Measurements from ENCODE around the gene ZNF445. TPM values are rescaled to one million over a fixed set of nuclear protein-coding genes. Genes with fewer than 3 reads are reported as not detected.
A peak's percentile ranks its signal among the peaks of the same experiment; 100 is the strongest.

Gene ZNF445
- total RNA-seq, result 10 to 100 TPM; 10.0 to 26.4 (median 16.8) TPM
- long read RNA-seq, donor 1, partial matches to known transcripts, result 0 of 6 reads
- long read RNA-seq, donor 1, other reads (novel, unspliced or antisense), result 5 of 6 reads
- long read RNA-seq, donor 2, partial matches to known transcripts, result 0 of 1 reads
- long read RNA-seq, donor 2, other reads (novel, unspliced or antisense), result 1 of 1 reads

DNA sequence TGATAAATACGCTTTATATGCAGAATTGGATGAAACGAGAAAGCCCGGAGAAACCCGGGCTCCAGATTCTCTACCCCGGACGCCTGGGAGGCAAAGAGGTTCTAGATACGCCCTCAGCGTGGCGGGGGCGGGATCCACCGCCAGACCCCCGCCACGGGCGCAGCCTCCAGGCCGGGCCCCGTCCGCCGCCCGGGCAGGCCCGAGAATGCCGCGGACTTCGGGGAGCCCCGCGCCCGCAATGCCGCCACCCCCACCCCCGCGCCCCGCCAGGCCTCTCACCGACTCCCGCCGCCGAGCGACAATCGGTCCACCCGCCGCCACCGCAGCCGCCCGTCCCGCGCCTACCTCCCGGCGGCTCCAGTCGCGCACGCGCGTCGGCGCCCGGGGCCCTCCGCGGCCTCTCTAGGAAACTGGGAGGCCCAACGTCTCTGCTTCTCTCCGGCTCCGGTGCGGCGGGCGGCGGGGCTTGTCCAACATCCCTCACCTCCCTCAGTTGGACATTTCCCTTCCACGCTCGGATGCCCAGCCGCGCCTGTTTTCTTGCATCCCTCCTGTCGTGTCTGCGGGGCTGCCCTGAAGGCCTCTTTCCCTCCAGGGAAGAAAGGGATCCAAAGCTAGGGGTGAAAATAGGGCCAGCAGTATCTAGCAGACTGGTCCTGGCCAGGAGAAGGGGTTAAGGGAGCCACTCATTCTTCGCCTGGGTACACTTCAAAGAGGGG is at the start of gene ZNF445:
Gene ZNF445, minus strand, starts transcription at position 359 of the 719 bp plus-strand sequence. CDS start 22,121 bp downstream, outside the sequence.
- DNase-seq, result peak; percentile 77 to 86 (median 85)
- peaks cover 2% of the 10 kb centered on the region for H3K4me1 ChIP-seq (ENCODE audit: low read depth)
- TF ChIP-seq, protein P1, sequence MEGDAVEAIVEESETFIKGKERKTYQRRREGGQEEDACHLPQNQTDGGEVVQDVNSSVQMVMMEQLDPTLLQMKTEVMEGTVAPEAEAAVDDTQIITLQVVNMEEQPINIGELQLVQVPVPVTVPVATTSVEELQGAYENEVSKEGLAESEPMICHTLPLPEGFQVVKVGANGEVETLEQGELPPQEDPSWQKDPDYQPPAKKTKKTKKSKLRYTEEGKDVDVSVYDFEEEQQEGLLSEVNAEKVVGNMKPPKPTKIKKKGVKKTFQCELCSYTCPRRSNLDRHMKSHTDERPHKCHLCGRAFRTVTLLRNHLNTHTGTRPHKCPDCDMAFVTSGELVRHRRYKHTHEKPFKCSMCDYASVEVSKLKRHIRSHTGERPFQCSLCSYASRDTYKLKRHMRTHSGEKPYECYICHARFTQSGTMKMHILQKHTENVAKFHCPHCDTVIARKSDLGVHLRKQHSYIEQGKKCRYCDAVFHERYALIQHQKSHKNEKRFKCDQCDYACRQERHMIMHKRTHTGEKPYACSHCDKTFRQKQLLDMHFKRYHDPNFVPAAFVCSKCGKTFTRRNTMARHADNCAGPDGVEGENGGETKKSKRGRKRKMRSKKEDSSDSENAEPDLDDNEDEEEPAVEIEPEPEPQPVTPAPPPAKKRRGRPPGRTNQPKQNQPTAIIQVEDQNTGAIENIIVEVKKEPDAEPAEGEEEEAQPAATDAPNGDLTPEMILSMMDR (IDR thresholded peaks at IDR 0.05), result no peak
- no peaks in the 10 kb centered on the region for H3K36me3 ChIP-seq (ENCODE audit: low read depth)
- intact Hi-C loops (cut with DNase I, micrococcal nuclease), result no loop called here
- peak; percentile 99 for ATAC-seq
- no peaks in the 10 kb centered on the region for H3K9me3 ChIP-seq
- H3K4me3 ChIP-seq, result peak within 1 kb of the TSS; percentile 61

DNA sequence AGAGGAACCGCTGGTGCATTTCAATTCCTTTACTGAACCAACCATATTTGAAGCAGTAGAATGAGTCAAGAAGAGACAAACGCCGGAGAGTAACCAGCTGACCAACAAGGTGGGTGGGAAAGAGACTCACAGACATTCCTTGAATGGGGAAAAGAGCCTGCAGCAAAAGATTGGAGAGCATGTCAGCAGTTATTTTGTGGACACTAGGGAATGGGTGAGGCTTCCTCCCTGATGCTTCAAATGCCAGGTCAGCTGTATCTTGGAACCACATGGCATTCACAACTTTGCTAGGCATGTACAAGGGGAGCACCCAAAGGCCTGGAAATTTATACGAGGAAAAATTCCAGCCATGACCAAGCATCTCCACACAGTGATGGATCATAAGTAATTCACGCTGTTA is 47.6 kb upstream of the ZNF445 start:
- TF ChIP-seq, protein P1 (IDR thresholded peaks at IDR 0.05), result no peak
- Histone ChIP-seq H3K4me1 (ENCODE audit: low read depth) (no peaks in the 10 kb centered on the region), H3K9me3 (no peaks in the 10 kb centered on the region), H3K36me3 (ENCODE audit: low read depth) (no peaks in the 10 kb centered on the region), H3K4me3 (no peak overlapping the region)
- DNase-seq (no peak), ATAC-seq (no peak)
- intact Hi-C loops (cut with DNase I, micrococcal nuclease), result no loop called here

- H3K4me1 ChIP-seq (ENCODE audit: low read depth), result no peaks in the 10 kb centered on the region
- H3K36me3 ChIP-seq (ENCODE audit: low read depth), result no peaks in the 10 kb centered on the region
- intact Hi-C loops (cut with DNase I, micrococcal nuclease), result no loop called here
- DNase-seq (no peak), ATAC-seq (no peak)
- TF ChIP-seq, protein P1 (IDR thresholded peaks at IDR 0.05), result no peak
- no peak overlapping the region for H3K4me3 ChIP-seq
- H3K9me3 ChIP-seq, result no peaks in the 10 kb centered on the region
Measured at GRCh38 chr3:44522494-44522933, 45.0 kb upstream of the ZNF445 start.

GRCh38 chr3:44521721-44522120 is 44.3 kb upstream of the ZNF445 start:
- intact Hi-C loops (cut with DNase I, micrococcal nuclease), result no loop called here
- no peaks in the 10 kb centered on the region for H3K9me3 ChIP-seq
- no peaks in the 10 kb centered on the region for H3K4me1 ChIP-seq (ENCODE audit: low read depth)
- ATAC-seq (no peak), DNase-seq (no peak)
- TF ChIP-seq, protein P1 (IDR thresholded peaks at IDR 0.05), result no peak
- H3K36me3 ChIP-seq (ENCODE audit: low read depth), result no peaks in the 10 kb centered on the region
- H3K4me3 ChIP-seq, result no peak overlapping the region

DNA sequence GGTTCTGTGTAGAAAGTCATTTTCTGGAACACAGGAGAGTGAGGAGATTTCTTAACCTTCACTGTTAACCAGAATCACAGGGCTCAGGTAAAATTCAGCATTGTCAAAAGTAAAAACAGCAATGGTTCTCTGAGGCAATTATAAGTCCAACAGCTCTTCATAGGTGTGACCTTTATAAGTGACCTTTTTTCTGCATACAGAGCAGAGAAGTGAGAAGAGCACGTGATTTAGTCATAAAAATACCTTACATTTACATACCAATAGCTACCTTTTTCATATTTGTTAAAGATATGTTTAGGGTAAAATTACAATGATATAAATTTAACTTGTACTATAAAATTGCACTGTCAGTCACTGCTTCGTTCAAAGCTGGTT is 41.3 kb upstream of the ZNF445 start:
- ATAC-seq (no peak), DNase-seq (no peak)
- intact Hi-C loops (cut with DNase I, micrococcal nuclease), result no loop called here
- H3K36me3 ChIP-seq (ENCODE audit: low read depth), result no peaks in the 10 kb centered on the region
- TF ChIP-seq, protein P1 (IDR thresholded peaks at IDR 0.05), result no peak
- no peak overlapping the region for H3K4me3 ChIP-seq
- no peaks in the 10 kb centered on the region for H3K9me3 ChIP-seq
- no peaks in the 10 kb centered on the region for H3K4me1 ChIP-seq (ENCODE audit: low read depth)
